Epithelial cell of umbilical artery (primary cell): ENCODE results near the gene ELMO1. TPM values are rescaled to one million over a fixed set of nuclear protein-coding genes. Genes with fewer than 3 reads are reported as not detected.

Source experiments
- total RNA-seq: library from RNA; depleted of rRNA; stranded (reverse); fragments of >200 nt; gene quantifications from 2 replicates; pipeline ENCODE4 v1.2.3, GENCODE V29; 2014

The ELMO1 gene
- total RNA-seq: 28.3 and 40.7 TPM in 2 replicates

DNA sequence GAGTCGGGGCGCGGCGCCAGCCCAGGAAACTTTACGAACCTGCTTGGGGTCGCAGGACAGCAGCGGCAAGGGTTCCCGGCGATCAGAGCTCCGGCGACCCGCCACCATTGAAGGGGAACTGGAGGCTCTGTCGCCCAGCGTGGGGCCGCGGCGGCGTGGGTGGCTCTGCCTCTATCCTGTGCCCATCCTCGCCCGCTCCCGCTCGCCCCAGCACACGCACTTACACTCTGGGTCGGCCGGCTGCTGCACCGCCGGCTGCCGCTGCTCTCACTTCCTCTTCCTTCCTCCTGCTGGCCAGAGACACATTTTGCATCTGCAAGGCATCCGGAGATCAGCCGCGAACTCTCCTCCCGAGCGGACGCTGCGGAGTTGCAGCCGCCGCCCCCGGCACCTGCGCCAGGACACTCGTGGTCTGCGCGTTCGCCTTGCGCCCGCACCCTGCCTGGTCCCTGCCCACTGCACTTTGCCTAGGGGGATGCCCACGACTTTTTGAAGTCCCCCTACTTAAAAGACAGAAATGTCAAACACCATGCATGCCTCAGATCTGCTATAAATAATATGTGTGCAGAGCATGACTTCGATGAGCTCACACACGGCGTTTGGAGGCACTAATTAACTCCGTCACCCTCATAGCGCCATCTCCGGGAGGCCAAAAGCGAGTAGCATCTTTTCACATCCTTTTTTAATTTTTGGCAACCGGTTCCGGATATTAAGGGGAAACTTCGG, at the start of gene ELMO1:
ELMO1 (minus strand) TSS at position 229 of the 726 bp plus-strand sequence. CDS start 106,174 bp downstream, outside the sequence.

Other genes with a start within 250 kb of the ELMO1 start
- gene GPR141, start 234.9 kb upstream of the ELMO1 start, total RNA-seq: not detected in 2 replicates